Uterus (tissue), 4 donors: ENCODE data around the gene COPB2. TPM values are rescaled to one million over a fixed set of nuclear protein-coding genes. Genes with fewer than 3 reads are reported as not detected.

ENCODE experiments used
- DNase-seq, 2 donors: peaks; one replicate each; pipeline ENCODE4 v3.0.0-alpha.2; 2019 to 2020
- H3K27ac ChIP-seq, 2 donors: fragments of 200-600 bp; sonication (generic); 1 replicate in 1 of 2; 2 replicates in 1 of 2; pipeline ENCODE4 v1.5.1; 2016 to 2018
- H3K27me3 ChIP-seq, 2 donors: fragments of 200-600 bp; sonication (generic); one replicate each; pipeline ENCODE4 v1.5.1; 2018 to 2019; ENCODE audit warnings: control low read depth in 1 of 2
- H3K36me3 ChIP-seq, 2 donors: fragments of 200-600 bp; sonication (generic); one replicate each; pipeline ENCODE4 v1.5.1; 2019; ENCODE audit warnings: control low read depth in 1 of 2
- H3K4me1 ChIP-seq, 2 donors: fragments of 200-600 bp; sonication (generic); one replicate each; pipeline ENCODE4 v1.5.1; 2018 to 2019; ENCODE audit warnings: control low read depth in 1 of 2
- H3K4me3 ChIP-seq, 2 donors: fragments of 200-600 bp; sonication (generic); 1 replicate in 1 of 2; 2 replicates in 1 of 2; pipeline ENCODE4 v1.5.1; 2018 to 2019; ENCODE audit warnings: mild to moderate bottlenecking in 1 of 2
- H3K9me3 ChIP-seq, 2 donors: fragments of 200-600 bp; sonication (generic); one replicate each; pipeline ENCODE4 v1.5.1; 2019; ENCODE audit warnings: control low read depth in 1 of 2
- POLR2A ChIP-seq, 2 donors: fragments of 450-650 bp; IDR thresholded peaks; one replicate each; pipeline ENCODE4 v1.6.1; 2016; ENCODE audit warnings: antibody characterized with exemption in 2 of 2, mild to moderate bottlenecking in 1 of 2, moderate library complexity in 1 of 2
- intact Hi-C: fragments of 100-400 bp; cut with DNase I; formaldehyde crosslinking; loops from one replicate; pipeline ENCODE4 v1.15.1; 2023; ENCODE audit warnings: low total_unique reads
- total RNA-seq, 4 donors: library from RNA; depleted of rRNA in 3 of 4; stranded (reverse); fragments of >200 nt in 3 of 4; gene quantifications; one replicate each; pipeline versions ENCODE4 v1.1.0 to v1.2.4, GENCODE V29; 2014 to 2023
- TF ChIP-seq, protein P1 (sequence below), 4 experiments: fragments of 200-600 bp in 2 of 4; fragments of 450-650 bp in 2 of 4; sonication (generic) in 2 of 4; IDR thresholded peaks; one replicate each; pipeline ENCODE4 v1.5.1; 2016 to 2019; ENCODE audit warnings: antibody characterized with exemption in 4 of 4, mild to moderate bottlenecking in 2 of 4, moderate library complexity in 1 of 4
- donor health status: DM: yes; HTN: yes; CAD: no.

COPB2 gene
- total RNA-seq, 4 donors from 2014 or later = 50.3 to 204 (median 86.5) TPM

GRCh38 chr3:139427283-139428060, 38.0 kb upstream of the COPB2 start:
- Histone ChIP-seq H3K36me3 (no peaks in the 10 kb centered on the region), H3K4me3 (no peak overlapping the region), H3K27me3 (no peaks in the 10 kb centered on the region), H3K27ac (no peak overlapping the region), H3K4me1 (no peaks in the 10 kb centered on the region), H3K9me3 (no peaks in the 10 kb centered on the region)
- TF ChIP-seq POLR2A (IDR thresholded peaks at IDR 0.05) = no peak
- TF ChIP-seq, protein P1, sequence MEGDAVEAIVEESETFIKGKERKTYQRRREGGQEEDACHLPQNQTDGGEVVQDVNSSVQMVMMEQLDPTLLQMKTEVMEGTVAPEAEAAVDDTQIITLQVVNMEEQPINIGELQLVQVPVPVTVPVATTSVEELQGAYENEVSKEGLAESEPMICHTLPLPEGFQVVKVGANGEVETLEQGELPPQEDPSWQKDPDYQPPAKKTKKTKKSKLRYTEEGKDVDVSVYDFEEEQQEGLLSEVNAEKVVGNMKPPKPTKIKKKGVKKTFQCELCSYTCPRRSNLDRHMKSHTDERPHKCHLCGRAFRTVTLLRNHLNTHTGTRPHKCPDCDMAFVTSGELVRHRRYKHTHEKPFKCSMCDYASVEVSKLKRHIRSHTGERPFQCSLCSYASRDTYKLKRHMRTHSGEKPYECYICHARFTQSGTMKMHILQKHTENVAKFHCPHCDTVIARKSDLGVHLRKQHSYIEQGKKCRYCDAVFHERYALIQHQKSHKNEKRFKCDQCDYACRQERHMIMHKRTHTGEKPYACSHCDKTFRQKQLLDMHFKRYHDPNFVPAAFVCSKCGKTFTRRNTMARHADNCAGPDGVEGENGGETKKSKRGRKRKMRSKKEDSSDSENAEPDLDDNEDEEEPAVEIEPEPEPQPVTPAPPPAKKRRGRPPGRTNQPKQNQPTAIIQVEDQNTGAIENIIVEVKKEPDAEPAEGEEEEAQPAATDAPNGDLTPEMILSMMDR (IDR thresholded peaks at IDR 0.05) = peak; percentile 76 to 91 (median 82)
- DNase-seq = peak in 1 of 2 donors; percentile 22
- intact Hi-C loops = loop anchor here (10.0 kb wide), 1 partner anchor 137 kb away; no protein-coding TSS in a partner anchor

DNA sequence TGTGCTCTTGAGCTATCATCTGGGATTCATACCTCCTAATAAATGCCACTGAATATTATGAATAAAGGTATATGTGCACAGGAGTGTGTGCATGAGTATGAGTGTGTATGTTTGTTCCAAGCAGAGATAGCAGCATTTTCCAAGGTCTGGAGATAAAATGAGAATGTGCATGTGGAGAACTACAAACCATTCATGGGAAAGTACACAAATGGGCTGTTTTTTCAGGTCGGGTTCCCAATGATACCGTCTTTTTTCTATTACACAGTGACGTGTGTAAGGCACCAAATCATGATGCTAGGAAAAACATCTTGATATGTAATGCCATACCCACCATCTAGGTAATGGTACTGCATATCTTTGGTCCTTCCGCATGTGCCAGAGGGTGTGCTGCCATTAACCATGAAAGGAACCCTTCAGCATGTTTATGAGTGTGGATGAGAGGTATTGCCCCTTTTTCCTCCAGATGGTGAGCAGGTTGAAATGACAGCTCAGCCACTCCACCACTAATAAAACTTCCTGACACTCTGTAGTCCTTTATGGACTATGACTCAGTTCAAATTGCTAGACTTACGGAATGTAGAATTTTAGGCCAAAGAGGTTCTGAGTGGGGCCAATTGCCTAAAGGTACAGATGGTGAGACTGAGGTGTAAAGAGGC, 36.4 kb upstream of the COPB2 start:
- no peaks in the 10 kb centered on the region for H3K36me3 ChIP-seq
- no peak for DNase-seq
- H3K27ac ChIP-seq = no peak overlapping the region
- no peaks in the 10 kb centered on the region for H3K27me3 ChIP-seq
- intact Hi-C loops = loop anchor here (10.0 kb wide), 1 partner anchor 139 kb away; no protein-coding TSS in a partner anchor
- H3K9me3 ChIP-seq = no peaks in the 10 kb centered on the region
- no peaks in the 10 kb centered on the region for H3K4me1 ChIP-seq
- TF ChIP-seq, protein P1 (IDR thresholded peaks at IDR 0.05) = no peak
- no peak for TF ChIP-seq POLR2A (IDR thresholded peaks at IDR 0.05)
- no peak overlapping the region for H3K4me3 ChIP-seq

- DNase-seq = no peak
- no peaks in the 10 kb centered on the region for H3K9me3 ChIP-seq
- no peaks in the 10 kb centered on the region for H3K36me3 ChIP-seq
- H3K27ac ChIP-seq = no peak overlapping the region
- H3K4me1 ChIP-seq = no peaks in the 10 kb centered on the region
- H3K4me3 ChIP-seq = no peak overlapping the region
- no peaks in the 10 kb centered on the region for H3K27me3 ChIP-seq
- intact Hi-C loops = loop anchor here (10.0 kb wide), 1 partner anchor 142 kb away; no protein-coding TSS in a partner anchor
- TF ChIP-seq POLR2A (IDR thresholded peaks at IDR 0.05) = no peak
- TF ChIP-seq, protein P1 (IDR thresholded peaks at IDR 0.05) = no peak
These were observed 33.8 kb upstream of the COPB2 start for GRCh38 chr3:139423232-139423631.

GRCh38 chr3:139421460-139421859, 32.0 kb upstream of the COPB2 start:
- intact Hi-C loops = loop anchor here (10.0 kb wide), 1 partner anchor 143 kb away; no protein-coding TSS in a partner anchor
- Histone ChIP-seq H3K4me1 (no peaks in the 10 kb centered on the region), H3K4me3 (no peak overlapping the region), H3K27ac (no peak overlapping the region), H3K9me3 (no peaks in the 10 kb centered on the region), H3K27me3 (no peaks in the 10 kb centered on the region), H3K36me3 (no peaks in the 10 kb centered on the region)
- TF ChIP-seq, protein P1 (IDR thresholded peaks at IDR 0.05) = no peak
- no peak for DNase-seq

GRCh38 chr3:139421040-139421439, 31.6 kb upstream of the COPB2 start:
- intact Hi-C loops = loop anchor here (10.0 kb wide), 1 partner anchor 144 kb away; no protein-coding TSS in a partner anchor
- H3K4me3 ChIP-seq = no peak overlapping the region
- H3K27ac ChIP-seq = no peak overlapping the region
- no peak for TF ChIP-seq POLR2A (IDR thresholded peaks at IDR 0.05)
- H3K36me3 ChIP-seq = no peaks in the 10 kb centered on the region
- H3K4me1 ChIP-seq = no peaks in the 10 kb centered on the region
- H3K27me3 ChIP-seq = no peaks in the 10 kb centered on the region
- DNase-seq = no peak
- no peaks in the 10 kb centered on the region for H3K9me3 ChIP-seq
